ENCODE data around the gene LRRC1.

Gene LRRC1

GRCh38 chr6:53847796-53848314 is 53.0 kb downstream of the LRRC1 start:
- TF ChIP-seq TSHZ2 (CRISPR knock-in tag; IDR thresholded peaks at IDR 0.05) (no peak), ZC3H10 (CRISPR knock-in tag; IDR thresholded peaks at IDR 0.05) (no peak), ESRRG (CRISPR knock-in tag; IDR thresholded peaks at IDR 0.05) (no peak)
- no peak for ATAC-seq

- TF ChIP-seq ZFP3 (CRISPR knock-in tag; IDR thresholded peaks at IDR 0.05) (no peak), ZFP30 (CRISPR knock-in tag; IDR thresholded peaks at IDR 0.05) (no peak), PATZ1 (CRISPR knock-in tag; IDR thresholded peaks at IDR 0.05; ENCODE audit: borderline replicate concordance) (no peak), CSDC2 (CRISPR knock-in tag; IDR thresholded peaks at IDR 0.05) (no peak)
- no peak for ATAC-seq
Observed at GRCh38 chr6:53850527-53850926, 55.7 kb downstream of the LRRC1 start.

- no peak for TF ChIP-seq SNAI2 (CRISPR knock-in tag; IDR thresholded peaks at IDR 0.05)
- no peak for TF ChIP-seq PATZ1 (CRISPR knock-in tag; IDR thresholded peaks at IDR 0.05; ENCODE audit: borderline replicate concordance)
- TF ChIP-seq ZFP3 (CRISPR knock-in tag; IDR thresholded peaks at IDR 0.05) = no peak
- no peak for TF ChIP-seq CSDC2 (CRISPR knock-in tag; IDR thresholded peaks at IDR 0.05)
- no peak for TF ChIP-seq TCF4 (CRISPR knock-in tag; IDR thresholded peaks at IDR 0.05; ENCODE audit: borderline replicate concordance)
- TF ChIP-seq TSHZ2 (CRISPR knock-in tag; IDR thresholded peaks at IDR 0.05) = no peak
- no peak for TF ChIP-seq ZNF8 (CRISPR knock-in tag; IDR thresholded peaks at IDR 0.05)
- no peak for TF ChIP-seq TOX (CRISPR knock-in tag; IDR thresholded peaks at IDR 0.05; ENCODE audit: borderline replicate concordance)
- TF ChIP-seq BACH2 (CRISPR knock-in tag; IDR thresholded peaks at IDR 0.05; ENCODE audit: borderline replicate concordance) = no peak
- TF ChIP-seq ZNF70 (CRISPR knock-in tag; IDR thresholded peaks at IDR 0.05) = no peak
- no peak for TF ChIP-seq GLIS3 (CRISPR knock-in tag; IDR thresholded peaks at IDR 0.05)
- ATAC-seq = no peak
Observed at GRCh38 chr6:53851561-53851960, 56.8 kb downstream of the LRRC1 start.

- ATAC-seq = no peak
Observed at GRCh38 chr6:53852805-53853204, 58.0 kb downstream of the LRRC1 start.

More at GRCh38 chr6:53852805-53853204, 58.0 kb downstream of the LRRC1 start:
- TF ChIP-seq ZFP3 (CRISPR knock-in tag; IDR thresholded peaks at IDR 0.05) (no peak), CSRNP3 (CRISPR knock-in tag; IDR thresholded peaks at IDR 0.05) (no peak), CREB5 (CRISPR knock-in tag; IDR thresholded peaks at IDR 0.05; ENCODE audit: low read depth) (no peak), CSDC2 (CRISPR knock-in tag; IDR thresholded peaks at IDR 0.05) (no peak)
